Stimulated activated CD4-positive, alpha-beta T cell treated with anti-CD3 and anti-CD28 coated beads, Interleukin-1b, Interleukin-23, amount 100 ng/mL, for 1 hour (primary cell): ENCODE results near the gene ZSWIM7.

Source experiments
- DNase-seq, 2 donors: peaks; one replicate each; pipeline ENCODE4 v3.0.0-alpha.2; 2020; ENCODE audit warnings: low read depth in 2 of 2

The ZSWIM7 gene

GRCh38 chr17:15931394-15931793 lies 68.1 kb downstream of the ZSWIM7 start:
- no peak for DNase-seq

DNA sequence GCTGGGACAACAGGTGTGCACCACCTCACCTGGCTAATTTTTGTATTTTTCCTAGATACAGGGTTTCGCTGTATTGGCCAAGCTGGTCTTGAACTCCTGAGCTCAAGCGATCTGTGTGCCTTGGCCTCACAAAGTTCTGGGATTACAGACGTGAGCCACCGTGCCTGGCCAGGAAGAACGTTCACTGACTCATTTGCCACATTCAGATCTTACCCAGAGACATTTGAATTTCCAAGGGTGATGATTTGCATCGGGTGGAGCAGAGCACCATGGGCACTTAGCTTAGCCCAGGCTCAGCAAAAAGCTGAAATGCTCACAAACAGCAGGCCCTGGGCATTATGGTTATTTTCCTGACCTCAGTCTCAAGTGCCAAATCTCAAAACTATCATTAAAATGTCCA lies 69.1 kb downstream of the ZSWIM7 start:
- no peak for DNase-seq

GRCh38 chr17:15929941-15930340 lies 69.6 kb downstream of the ZSWIM7 start:
- no peak for DNase-seq

DNA sequence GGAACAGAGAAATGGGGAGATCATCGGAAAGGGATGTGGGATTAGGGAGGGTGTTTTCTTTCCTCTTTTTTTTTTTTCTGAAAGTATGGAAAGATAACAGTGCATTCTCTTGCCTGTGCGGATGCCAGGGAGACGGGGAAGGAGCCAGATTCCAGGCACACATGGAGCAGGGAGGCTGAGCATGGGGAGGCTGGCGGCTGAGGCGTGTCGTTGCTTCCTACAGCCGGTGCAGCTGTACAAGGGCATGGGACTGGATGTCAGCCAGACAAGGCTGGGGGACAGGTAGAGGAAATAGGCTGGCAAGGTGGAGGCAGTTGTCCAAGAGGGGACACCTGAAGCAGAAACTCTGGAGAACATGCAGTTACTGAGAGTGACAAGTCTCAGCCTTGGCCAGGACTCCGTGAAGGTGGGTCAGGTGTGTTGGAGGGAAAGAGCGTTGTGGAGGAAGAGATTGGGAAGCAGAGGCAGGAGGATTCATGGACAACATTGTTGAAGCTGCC lies 71.2 kb downstream of the ZSWIM7 start:
- DNase-seq: no peak
